HFF-Myc (cell line): ENCODE measurements around the gene GUCD1.

Experiments used
- DNase-seq: peaks from one replicate; pipeline ENCODE4 v3.0.0-alpha.2; 2011; ENCODE audit warnings: low read depth; ENCODE audit errors: extremely low read depth
- H3K4me3 ChIP-seq: replicated peaks from 2 replicates; pipeline ENCODE4 v1.5.1; 2011; ENCODE audit warnings: low read depth, mild to moderate bottlenecking, control low read depth, low read length
- TF ChIP-seq, protein P1 (sequence below): IDR thresholded peaks from 2 replicates; pipeline ENCODE4 v1.5.1; 2012; ENCODE audit warnings: mild to moderate bottlenecking, low read depth, low read length, control low read depth; ENCODE audit errors: missing control alignments

The GUCD1 gene

DNA sequence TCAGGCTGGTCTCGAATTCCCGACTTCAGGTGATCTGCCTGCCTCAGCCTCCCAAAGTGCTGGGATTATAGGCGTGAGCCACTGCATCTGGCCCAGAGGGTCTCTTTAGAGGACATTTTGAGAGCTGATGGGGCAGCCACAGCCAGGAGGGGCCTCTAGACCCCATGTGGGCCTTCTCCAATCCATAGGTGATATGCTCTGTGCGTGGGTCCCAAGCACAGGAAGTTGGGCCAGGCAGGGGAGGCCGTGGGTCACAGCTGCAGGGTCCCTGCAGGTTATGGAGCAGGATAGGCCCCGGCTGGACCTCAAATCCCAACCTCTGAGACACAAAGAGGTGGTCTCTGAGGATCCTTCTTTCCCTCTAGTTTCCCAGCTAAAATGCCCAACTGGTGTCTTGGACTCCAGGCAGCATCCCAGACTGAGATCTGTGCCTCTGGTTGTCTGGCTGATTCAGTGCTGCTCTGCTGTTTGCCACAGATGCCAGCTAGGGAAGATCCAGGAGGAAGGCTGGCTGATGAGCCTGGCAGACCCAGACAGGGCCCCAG lies 36.4 kb upstream of the GUCD1 start:
- TF ChIP-seq, protein P1, sequence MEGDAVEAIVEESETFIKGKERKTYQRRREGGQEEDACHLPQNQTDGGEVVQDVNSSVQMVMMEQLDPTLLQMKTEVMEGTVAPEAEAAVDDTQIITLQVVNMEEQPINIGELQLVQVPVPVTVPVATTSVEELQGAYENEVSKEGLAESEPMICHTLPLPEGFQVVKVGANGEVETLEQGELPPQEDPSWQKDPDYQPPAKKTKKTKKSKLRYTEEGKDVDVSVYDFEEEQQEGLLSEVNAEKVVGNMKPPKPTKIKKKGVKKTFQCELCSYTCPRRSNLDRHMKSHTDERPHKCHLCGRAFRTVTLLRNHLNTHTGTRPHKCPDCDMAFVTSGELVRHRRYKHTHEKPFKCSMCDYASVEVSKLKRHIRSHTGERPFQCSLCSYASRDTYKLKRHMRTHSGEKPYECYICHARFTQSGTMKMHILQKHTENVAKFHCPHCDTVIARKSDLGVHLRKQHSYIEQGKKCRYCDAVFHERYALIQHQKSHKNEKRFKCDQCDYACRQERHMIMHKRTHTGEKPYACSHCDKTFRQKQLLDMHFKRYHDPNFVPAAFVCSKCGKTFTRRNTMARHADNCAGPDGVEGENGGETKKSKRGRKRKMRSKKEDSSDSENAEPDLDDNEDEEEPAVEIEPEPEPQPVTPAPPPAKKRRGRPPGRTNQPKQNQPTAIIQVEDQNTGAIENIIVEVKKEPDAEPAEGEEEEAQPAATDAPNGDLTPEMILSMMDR, result no peak
- DNase-seq, result no peak
- H3K4me3 ChIP-seq, result no peak overlapping the region

DNA sequence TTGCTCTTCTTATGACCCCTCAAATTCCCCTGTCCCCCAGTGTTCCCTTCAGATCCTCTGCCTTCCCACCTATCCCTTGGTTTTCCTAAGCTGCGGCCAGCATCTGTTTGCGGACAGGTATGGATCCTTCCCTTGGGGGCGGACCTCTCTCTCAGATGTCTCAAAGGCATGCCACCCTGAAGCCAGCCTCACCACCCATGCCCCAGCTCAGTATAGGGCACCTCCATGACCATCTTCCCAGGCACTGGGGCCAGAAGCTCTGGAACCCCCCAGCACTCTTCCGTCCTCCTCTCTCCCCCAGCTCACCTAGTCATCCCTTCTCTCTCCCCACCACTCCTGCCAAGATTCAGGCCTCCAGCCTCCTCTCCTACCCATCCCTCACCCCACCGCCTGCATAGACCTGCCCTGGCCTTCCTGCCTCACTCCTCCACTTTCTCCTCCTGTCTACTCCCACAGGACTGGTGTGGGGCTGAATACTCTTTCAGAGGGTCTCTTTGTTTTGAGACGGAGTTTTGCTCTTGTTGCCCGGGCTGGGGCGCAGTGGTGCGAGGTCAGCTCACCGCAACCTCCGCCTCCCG lies 35.7 kb upstream of the GUCD1 start:
- TF ChIP-seq, protein P1, result no peak
- no peak for DNase-seq
- H3K4me3 ChIP-seq, result no peak overlapping the region

DNA sequence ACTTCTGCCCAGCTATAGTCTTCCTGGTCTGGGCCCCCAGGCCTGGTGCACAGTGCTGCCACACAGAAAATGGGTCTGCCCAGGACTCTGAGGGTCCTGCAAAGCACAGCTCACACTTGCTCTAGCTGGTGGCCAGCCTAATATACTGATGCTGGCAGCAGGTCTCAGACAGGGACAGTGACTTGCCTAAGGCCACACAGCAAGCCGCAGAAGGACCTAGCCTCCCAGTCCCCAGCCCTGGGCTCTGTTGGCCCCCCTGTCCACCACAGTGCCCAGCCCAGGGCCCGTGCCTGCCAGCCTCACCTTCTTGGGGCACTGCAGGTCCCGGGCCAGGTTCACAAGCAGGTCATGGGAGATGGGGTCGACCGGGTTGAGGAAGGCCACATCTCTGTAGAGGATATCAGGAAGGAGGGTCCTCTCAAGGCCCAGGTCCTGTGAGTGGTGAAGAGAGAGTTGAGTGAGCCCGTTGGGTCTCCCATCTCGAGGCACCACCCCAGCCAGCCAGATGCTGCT lies 34.6 kb upstream of the GUCD1 start:
- no peak for DNase-seq
- TF ChIP-seq, protein P1, result no peak
- H3K4me3 ChIP-seq, result no peak overlapping the region

DNA sequence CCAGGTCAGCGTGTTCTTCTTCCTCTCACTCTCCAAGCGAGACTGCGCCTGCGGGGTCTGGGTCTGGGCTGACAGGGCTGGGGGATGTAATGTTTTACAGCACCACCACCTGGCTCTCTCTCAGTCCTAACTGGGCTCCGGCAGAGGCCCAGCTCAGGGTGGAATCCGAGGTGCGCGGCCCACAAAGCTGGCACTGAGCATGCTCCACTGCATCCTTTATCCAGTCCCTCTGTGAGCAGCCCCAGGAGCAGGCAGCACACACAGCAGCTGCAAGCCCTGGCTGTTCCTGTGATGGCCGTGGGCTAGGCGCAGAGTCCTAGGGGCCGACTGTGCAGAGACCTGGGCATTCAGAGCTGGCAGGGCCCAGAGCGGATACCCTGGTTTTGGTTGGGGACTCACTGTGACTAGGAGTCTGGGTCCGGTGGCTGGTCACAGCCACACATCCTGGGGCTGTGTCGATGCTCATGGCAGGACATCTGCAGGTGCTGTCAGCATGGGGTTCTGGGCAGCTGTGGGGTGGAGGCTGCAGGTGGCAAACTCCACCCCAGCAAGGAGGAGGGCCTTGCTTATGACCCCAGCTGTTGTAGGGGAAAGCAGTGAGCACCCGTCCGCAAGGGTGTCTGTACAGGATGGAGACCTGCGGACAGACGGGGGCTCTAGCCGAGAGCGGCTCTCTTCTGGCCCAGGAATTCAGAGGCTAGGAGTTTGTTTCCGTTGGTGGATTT lies 34.0 kb upstream of the GUCD1 start:
- DNase-seq, result no peak
- no peak overlapping the region for H3K4me3 ChIP-seq
- TF ChIP-seq, protein P1, result no peak

DNA sequence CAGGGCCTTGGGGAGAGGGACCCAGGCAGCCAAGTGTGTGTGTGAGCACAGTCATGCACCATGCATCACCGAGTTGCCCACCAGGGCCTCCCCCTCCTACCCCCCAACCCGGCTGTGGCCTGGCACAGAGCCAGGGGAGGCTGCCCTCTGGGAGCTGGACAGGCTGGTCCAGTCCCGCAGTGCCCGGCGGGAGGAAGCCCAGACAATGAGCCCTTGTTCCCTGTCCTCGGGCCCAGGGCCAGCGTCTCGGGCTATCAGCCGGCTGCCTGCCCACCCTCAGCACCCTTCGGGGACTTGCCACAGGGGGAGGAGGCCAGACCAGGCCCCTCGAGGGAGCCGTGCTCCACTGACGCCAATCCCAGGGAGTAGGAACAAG lies 33.4 kb upstream of the GUCD1 start:
- TF ChIP-seq, protein P1, result no peak
- H3K4me3 ChIP-seq, result no peak overlapping the region
- DNase-seq, result no peak

DNA sequence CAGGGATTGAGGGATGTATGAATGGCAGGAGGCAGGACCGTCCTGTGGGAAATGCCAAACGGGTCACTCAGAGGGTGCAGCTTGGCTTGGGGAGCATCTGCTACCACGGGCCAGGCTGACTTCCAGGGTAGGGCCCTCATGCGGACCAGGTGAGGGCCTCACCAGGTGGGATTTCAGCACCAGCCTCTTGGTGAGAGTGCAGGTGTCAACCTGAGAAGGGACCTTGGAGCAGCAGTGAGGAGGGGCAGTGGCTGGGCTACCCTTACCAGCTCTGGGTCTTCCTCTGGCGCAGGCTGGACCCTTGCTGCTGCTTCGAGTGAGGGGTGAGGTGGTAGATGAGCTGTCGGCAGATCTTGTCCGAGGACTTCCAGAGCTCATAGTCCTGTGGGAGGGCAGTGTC lies 33.0 kb upstream of the GUCD1 start:
- no peak for DNase-seq
- no peak overlapping the region for H3K4me3 ChIP-seq
- TF ChIP-seq, protein P1, result no peak
